ENCODE results near the gene OTUD3. TPM values are rescaled to one million over a fixed set of nuclear protein-coding genes. Genes with fewer than 3 reads are reported as not detected.
"Not testable (repeated sequence)": the region's sequence is repeated elsewhere in the genome, so short reads cannot be mapped to it uniquely, and the experiment has no call there.

Gene OTUD3
- total RNA-seq, 1 donor from 2014 or later, result 11.5 TPM

- intact Hi-C loops (cut with DNase I), result no loop called here
- H3K9me3 ChIP-seq, result no peaks in the 10 kb centered on the region
- no peak overlapping the region for H3K27ac ChIP-seq
- no peaks in the 10 kb centered on the region for H3K4me1 ChIP-seq
- H3K4me3 ChIP-seq, result no peak overlapping the region
- no peaks in the 10 kb centered on the region for H3K36me3 ChIP-seq
- ATAC-seq (no peak), DNase-seq (no peak)
- TF ChIP-seq, protein P1, sequence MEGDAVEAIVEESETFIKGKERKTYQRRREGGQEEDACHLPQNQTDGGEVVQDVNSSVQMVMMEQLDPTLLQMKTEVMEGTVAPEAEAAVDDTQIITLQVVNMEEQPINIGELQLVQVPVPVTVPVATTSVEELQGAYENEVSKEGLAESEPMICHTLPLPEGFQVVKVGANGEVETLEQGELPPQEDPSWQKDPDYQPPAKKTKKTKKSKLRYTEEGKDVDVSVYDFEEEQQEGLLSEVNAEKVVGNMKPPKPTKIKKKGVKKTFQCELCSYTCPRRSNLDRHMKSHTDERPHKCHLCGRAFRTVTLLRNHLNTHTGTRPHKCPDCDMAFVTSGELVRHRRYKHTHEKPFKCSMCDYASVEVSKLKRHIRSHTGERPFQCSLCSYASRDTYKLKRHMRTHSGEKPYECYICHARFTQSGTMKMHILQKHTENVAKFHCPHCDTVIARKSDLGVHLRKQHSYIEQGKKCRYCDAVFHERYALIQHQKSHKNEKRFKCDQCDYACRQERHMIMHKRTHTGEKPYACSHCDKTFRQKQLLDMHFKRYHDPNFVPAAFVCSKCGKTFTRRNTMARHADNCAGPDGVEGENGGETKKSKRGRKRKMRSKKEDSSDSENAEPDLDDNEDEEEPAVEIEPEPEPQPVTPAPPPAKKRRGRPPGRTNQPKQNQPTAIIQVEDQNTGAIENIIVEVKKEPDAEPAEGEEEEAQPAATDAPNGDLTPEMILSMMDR (IDR thresholded peaks at IDR 0.05), result no peak
- peaks cover 6% of the 10 kb centered on the region for H3K27me3 ChIP-seq (ENCODE audit: low read depth)
Observed at GRCh38 chr1:19845555-19845954, 36.6 kb upstream of the OTUD3 start.

DNA sequence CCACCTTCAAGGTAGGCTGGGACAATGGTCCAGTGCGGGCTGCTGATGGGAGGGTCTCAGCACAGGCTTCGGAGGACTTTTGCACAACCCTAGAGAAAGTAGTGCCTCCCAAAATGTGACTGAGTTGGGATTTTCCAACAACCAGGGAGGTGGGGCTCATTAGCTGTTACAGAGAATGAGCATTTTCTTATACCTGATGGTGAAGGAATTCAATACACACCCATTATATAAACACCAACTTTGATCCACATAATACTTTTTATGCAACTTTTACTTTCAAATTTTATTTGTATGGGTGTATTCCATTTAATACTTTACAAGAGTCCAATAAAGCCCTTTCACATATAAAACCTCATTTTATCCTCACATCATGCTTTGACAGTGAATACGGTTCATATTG lies 35.9 kb upstream of the OTUD3 start:
- H3K27me3 ChIP-seq (ENCODE audit: low read depth), result peaks cover 6% of the 10 kb centered on the region
- no peaks in the 10 kb centered on the region for H3K36me3 ChIP-seq
- no peak overlapping the region for H3K27ac ChIP-seq
- H3K9me3 ChIP-seq, result no peaks in the 10 kb centered on the region
- intact Hi-C loops (cut with DNase I), result no loop called here
- ATAC-seq, result no peak
- H3K4me3 ChIP-seq, result no peak overlapping the region
- no peaks in the 10 kb centered on the region for H3K4me1 ChIP-seq
- no peak for DNase-seq
- TF ChIP-seq, protein P1 (IDR thresholded peaks at IDR 0.05), result no peak

DNA sequence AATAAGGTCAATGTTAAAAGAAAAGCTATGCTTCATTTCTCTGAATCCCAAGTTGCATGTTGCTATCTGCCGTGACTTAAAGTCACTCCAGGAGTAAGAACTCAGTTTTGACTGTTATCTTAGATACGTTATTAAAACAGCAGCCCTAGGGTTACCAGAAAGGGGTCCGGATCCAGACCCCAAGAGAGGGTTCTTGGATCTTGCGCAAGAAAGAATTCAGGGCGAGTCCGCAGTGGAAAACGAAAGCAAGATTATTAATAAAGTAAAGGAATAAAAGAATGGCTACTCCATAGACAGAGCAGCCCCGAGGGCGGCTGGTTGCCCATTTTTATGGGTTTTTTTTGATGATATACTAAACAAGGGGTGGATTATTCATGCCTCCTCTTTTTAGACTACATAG lies 34.9 kb upstream of the OTUD3 start:
- H3K36me3 ChIP-seq; H3K4me3 ChIP-seq; H3K27ac ChIP-seq; H3K4me1 ChIP-seq; H3K27me3 ChIP-seq (ENCODE audit: low read depth); DNase-seq; H3K9me3 ChIP-seq; intact Hi-C loops (cut with DNase I); ATAC-seq: not testable (repeated sequence)

GRCh38 chr1:19849307-19849706 lies 32.9 kb upstream of the OTUD3 start:
- intact Hi-C loops (cut with DNase I), result not testable (repeated sequence)

DNA sequence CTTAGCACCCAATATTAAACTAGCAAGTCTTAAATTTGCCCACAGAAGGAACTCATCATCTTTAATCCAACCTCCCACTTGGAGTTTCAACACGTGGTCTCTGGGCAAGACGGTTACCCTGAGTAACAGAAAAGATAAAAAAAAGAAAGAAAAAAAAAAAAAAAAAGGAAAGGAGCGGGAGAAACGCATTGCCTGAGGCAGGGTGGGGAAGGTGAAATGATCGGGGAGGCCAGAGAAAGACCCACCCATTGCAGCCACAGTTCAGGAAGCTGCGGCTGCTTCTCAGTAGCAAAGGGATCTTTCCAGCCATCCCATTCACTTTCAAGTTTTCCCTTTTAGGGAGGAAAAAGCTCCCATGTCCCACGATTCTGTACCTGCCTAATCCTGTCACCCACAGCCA lies 32.0 kb upstream of the OTUD3 start:
- Histone ChIP-seq H3K9me3 (no peaks in the 10 kb centered on the region), H3K4me3 (no peak overlapping the region), H3K27ac (no peak overlapping the region), H3K4me1 (no peaks in the 10 kb centered on the region), H3K27me3 (ENCODE audit: low read depth) (peaks cover 6% of the 10 kb centered on the region), H3K36me3 (no peaks in the 10 kb centered on the region)
- DNase-seq (no peak), ATAC-seq (no peak)
- intact Hi-C loops (cut with DNase I), result no loop called here
- TF ChIP-seq, protein P1 (IDR thresholded peaks at IDR 0.05), result no peak

More at GRCh38 chr1:19849307-19849706, 32.9 kb upstream of the OTUD3 start:
- not testable (repeated sequence) for H3K27ac ChIP-seq; H3K4me1 ChIP-seq; H3K9me3 ChIP-seq; DNase-seq; H3K36me3 ChIP-seq; H3K4me3 ChIP-seq; H3K27me3 ChIP-seq (ENCODE audit: low read depth); ATAC-seq

DNA sequence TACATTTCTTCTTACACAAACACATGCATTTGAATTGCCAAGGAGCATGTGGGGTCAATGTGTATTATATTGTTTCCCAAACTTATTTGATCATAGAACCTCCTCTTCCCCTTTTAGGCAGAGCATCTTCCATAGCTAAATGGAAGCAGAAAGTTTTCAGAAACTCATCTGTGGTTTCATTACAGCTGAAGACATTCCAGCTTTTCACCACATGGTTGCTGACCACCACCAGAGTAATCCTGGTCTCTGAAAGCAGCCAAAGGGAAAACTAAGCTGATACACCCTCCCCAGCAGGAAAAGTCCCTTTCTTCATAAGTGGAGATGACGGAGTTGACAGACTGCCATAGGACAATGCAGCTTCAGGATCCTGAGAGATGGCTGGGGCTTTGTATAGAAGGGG lies 30.2 kb upstream of the OTUD3 start:
- Histone ChIP-seq H3K27ac (no peak overlapping the region), H3K4me3 (no peak overlapping the region), H3K36me3 (no peaks in the 10 kb centered on the region), H3K4me1 (no peaks in the 10 kb centered on the region), H3K27me3 (ENCODE audit: low read depth) (no peaks in the 10 kb centered on the region), H3K9me3 (no peaks in the 10 kb centered on the region)
- TF ChIP-seq, protein P1 (IDR thresholded peaks at IDR 0.05), result no peak
- DNase-seq (no peak), ATAC-seq (no peak)
- intact Hi-C loops (cut with DNase I), result no loop called here

DNA sequence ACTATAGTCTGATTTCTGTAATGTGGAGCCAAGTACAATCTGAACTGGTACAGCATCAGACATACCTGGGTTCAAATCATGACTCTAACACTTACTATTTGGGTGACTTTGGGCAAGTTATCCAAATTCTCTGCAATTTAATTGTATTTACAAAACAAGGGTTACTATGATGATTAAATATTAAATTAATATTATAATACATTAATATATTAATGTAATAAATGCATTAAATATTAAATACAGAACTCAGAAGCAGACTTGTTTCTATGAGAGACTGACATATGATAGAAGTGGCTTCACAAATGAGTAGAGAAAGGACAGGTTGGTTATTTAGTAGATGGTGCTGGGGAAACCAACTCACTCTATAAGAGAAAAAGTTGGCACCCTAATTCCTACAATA lies 27.3 kb upstream of the OTUD3 start:
- no peak overlapping the region for H3K4me3 ChIP-seq
- ATAC-seq (no peak), DNase-seq (no peak)
- no peak overlapping the region for H3K27ac ChIP-seq
- H3K27me3 ChIP-seq (ENCODE audit: low read depth), result peaks cover 4% of the 10 kb centered on the region
- no peaks in the 10 kb centered on the region for H3K4me1 ChIP-seq
- intact Hi-C loops (cut with DNase I), result no loop called here
- H3K9me3 ChIP-seq, result no peaks in the 10 kb centered on the region
- no peaks in the 10 kb centered on the region for H3K36me3 ChIP-seq
- TF ChIP-seq, protein P1 (IDR thresholded peaks at IDR 0.05), result no peak
